GM12801 (cell line): ENCODE results near the gene GHRH.

Experiments
- CTCF ChIP-seq: IDR thresholded peaks from one replicate; pipeline ENCODE4 v1.5.1; 2011; ENCODE audit warnings: control low read depth; ENCODE audit not compliant: insufficient read length; ENCODE audit errors: extremely low read depth

The GHRH gene

GRCh38 chr20:37278966-37279590 is 17.5 kb upstream of the GHRH start:
- TF ChIP-seq CTCF, result no peak

- no peak for TF ChIP-seq CTCF
These were observed 15.6 kb upstream of the GHRH start for GRCh38 chr20:37277253-37277593.

- no peak for TF ChIP-seq CTCF
These were observed 15.1 kb upstream of the GHRH start for GRCh38 chr20:37276494-37277252.

- no peak for TF ChIP-seq CTCF
These were observed 13.4 kb upstream of the GHRH start for GRCh38 chr20:37274851-37275524.

GRCh38 chr20:37273988-37274387 is 12.4 kb upstream of the GHRH start:
- no peak for TF ChIP-seq CTCF

GRCh38 chr20:37271421-37271768 is 9.8 kb upstream of the GHRH start:
- TF ChIP-seq CTCF, result no peak

- no peak for TF ChIP-seq CTCF
These were observed 9.2 kb upstream of the GHRH start for GRCh38 chr20:37270576-37271420.
